Activated CD8-positive, alpha-beta memory T cell treated with anti-CD3 and anti-CD28 coated beads for 24 hours (primary cell): ENCODE measurements around the gene DSCAM.

Experiments used
- DNase-seq: peaks from one replicate; pipeline ENCODE4 v3.0.0-alpha.2; 2020

The DSCAM gene

GRCh38 chr21:40696246-40696645 is 150.7 kb downstream of the DSCAM start:
- DNase-seq, result no peak

DNA sequence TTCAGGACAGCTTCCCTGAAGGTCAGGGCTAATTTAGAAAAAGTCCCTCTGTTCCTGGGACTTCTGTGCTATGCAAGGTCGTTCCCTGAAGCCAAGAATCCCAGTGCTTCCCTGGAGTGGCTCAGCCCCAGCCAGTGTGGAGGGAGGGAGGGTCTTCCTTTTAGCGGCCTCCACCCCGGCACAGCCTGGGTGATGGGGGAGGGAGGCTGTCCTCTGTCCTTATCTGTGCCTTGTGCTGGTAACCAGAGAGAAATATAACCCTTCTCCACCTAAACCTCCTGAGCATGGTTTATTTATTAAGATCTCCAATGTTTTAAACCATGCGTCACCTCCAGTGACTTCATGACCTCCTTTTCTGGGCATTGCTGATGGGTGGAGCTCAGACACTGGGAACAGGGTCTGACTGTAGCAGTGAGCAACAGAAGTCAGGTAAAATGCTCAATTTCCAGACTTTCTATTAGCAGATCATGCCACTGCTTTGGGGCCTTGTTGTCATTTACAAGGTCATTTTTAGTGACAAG is 157.1 kb downstream of the DSCAM start:
- DNase-seq, result no peak

DNA sequence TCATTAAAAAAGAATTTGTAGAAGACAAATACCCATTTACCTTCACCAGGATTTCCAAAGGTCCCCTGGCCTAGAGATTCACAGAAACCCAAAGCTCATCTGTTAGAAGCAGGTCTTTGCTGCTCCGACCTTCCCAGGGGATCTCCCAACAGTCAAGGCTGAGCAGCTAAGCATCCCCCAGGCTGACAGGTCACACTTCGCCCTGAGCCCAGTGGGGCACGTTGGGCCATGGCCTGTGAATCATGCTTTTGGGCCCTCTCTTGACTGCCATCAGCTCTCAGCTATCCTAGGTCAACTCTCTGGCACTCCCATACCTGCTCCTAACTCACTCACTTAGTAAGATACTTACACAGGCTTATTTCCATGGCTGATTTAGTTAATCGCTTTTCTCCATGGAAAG is 157.7 kb downstream of the DSCAM start:
- DNase-seq, result no peak

DNA sequence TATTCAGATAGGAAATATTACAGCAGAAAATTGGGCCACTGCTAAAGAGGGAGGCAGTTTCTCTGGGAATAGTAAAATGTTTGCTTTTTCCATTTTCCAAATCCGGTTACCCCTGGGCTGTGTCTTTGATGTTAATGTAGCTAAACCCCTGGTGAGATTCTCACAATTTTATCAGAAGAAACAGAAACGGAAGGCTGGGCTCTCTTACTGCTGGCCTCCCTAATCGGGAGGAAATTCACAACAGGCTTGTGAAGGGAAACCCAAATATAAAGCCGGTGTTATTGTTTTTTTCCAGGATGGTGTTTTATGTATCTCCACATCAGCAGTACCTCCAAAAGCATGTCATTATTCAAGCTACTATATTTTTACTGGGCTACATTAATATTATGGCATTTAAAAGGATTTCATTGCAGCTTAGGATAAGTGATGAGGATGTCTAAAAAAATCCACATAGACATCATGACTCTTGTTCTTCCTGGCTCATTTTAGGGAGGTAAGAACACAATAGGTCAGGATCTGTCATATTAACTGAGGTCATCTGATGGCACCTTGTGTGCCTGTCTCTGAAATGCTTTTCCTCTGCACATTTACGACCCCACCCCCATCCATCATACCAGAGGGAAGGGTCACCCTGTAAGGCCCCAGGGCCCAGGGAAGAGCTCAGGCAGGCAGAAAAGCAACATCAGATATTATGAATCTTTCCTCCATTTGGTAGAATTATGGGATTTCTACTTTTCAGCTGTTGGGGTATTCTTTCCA is 158.7 kb downstream of the DSCAM start:
- no peak for DNase-seq

- DNase-seq, result no peak
These were observed 159.3 kb downstream of the DSCAM start for GRCh38 chr21:40687625-40688024.

- no peak for DNase-seq
These were observed 160.4 kb downstream of the DSCAM start for GRCh38 chr21:40686526-40686925.

DNA sequence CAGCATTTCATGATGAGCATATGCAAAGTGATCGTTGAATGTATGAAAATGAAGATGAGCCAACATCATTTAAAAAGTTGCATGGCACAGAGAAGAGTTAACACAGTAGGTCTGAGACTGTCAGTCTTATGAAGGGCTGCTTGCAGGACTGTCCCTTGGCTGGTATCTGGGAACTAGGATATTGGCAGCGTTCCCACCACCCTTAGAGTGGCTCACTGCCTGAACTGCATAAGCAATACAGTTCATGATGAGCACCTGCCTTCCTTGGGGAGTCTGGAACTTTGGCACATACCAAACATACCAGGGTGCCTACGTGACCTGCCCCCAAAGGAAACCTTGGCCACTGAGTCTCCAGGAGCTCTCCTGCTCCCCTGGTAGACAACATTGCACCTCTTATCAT is 161.8 kb downstream of the DSCAM start:
- DNase-seq, result no peak

- no peak for DNase-seq
These were observed 162.2 kb downstream of the DSCAM start for GRCh38 chr21:40684726-40685125.

DNA sequence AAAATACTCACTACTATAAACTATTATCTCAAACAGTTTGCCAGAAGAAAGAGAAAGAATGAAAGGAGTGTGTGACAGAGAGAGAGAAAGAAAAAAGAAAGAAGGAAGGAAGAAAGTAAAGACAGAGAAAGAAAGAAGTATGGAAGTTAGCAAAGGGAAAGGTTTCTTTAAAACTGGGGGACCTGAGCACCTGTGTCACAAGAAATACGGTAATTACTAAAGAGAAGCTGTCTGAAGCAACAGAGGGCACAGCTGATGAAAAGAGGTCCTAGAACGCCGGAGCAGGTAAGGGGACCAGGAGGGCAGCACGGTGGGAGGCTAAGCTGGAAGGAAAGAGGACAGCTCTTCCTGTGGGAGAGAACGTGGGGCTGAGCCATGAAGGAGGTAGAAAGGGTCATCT is 163.6 kb downstream of the DSCAM start:
- no peak for DNase-seq

GRCh38 chr21:40681164-40681859 is 165.6 kb downstream of the DSCAM start:
- no peak for DNase-seq

GRCh38 chr21:40680311-40680710 is 166.6 kb downstream of the DSCAM start:
- no peak for DNase-seq

GRCh38 chr21:40678681-40679284 is 168.2 kb downstream of the DSCAM start:
- no peak for DNase-seq

- DNase-seq, result no peak
These were observed 171.9 kb downstream of the DSCAM start for GRCh38 chr21:40675017-40675416.

GRCh38 chr21:40672602-40673001 is 174.4 kb downstream of the DSCAM start:
- no peak for DNase-seq

GRCh38 chr21:40671716-40672115 is 175.2 kb downstream of the DSCAM start:
- no peak for DNase-seq

DNA sequence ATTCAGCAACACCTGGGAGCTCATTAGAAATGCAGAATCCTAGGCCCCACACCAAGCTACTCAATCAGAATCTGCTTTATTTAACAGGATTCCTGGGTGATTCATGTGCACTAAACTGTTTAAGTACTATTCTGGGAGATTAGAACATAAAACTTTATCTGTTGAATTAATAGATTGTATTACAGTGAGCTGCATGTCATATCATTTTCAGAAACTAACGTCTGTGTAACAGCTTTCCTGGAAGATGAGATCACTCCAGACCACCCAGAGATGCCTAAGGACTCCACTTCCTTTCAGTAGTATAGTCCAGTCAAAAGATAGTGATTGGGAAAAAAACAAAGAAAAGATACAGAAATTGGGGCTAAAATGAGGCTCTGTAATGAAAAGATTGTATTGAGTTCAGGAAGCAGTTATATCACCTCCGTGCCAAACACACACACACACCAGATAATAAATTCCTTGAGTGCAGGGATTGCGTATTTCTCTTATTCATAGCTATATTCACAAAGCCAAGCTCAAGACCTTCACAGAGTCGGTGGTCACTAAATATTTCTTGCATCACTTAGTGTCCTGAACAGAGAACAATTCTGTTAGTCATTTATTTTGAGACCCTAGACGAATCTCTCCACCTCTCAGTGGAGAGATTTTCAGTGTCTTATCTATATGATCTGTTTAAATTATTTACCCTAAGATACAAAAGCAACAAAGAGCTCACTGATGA is 178.2 kb downstream of the DSCAM start:
- no peak for DNase-seq

DNA sequence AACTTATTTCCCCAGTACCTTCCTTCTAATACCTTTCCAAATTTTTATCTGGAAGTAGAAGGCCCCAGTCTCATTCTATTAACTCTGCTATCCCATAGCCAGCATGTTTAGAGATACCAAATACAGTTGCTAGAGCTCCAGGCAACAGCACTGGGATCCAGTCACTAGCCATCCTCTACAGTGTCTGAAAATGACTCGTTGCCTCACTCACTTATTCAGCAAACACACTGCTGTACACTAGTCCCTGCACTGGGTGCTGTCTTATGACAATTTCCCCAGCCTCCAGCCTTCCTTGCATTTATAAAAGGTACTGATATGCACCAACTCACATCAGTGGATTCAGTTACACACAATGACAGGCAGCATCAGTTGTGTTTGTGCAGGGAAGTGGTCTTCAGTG is 179.0 kb downstream of the DSCAM start:
- DNase-seq, result no peak

GRCh38 chr21:40662889-40663288 is 184.1 kb downstream of the DSCAM start:
- DNase-seq, result no peak

GRCh38 chr21:40660461-40660860 is 186.5 kb downstream of the DSCAM start:
- DNase-seq, result no peak

GRCh38 chr21:40658311-40658710 is 188.6 kb downstream of the DSCAM start:
- DNase-seq, result no peak

DNA sequence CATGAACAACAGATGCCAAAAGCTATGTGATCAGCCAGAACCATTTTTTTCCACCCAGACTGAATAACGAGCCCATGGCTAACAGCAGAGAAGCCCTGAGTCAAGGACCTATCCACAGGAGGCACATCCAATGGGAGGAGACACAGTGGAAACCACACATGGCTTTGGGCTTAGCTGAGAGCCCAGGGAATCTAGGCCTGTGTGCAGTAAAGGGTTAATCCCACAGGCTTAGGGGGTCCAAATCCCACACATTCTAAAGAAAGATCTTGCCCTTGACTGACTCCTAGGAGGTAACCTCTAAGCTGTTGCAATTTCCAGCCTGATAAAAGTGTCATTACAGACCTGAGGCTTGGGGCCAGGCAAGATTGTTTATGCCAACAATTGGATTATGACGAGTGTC is 194.5 kb downstream of the DSCAM start:
- no peak for DNase-seq

DNA sequence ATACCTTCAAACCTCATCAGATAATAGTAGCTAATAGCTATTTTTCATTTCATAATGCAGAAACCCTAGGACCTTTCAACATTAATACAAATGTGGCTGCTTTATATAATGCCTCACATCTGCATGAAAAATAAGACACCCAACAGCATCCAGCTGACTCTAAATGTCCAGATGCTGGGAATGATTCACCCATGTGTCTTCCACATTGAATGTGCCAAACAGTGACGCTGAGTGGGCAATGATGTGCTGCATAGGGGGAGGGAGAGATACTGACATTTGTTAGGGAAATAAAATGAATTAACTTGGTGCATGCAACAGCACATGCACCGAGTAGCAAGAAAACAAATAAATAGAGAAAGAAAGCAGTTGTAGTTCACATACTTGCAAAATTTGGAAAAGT is 199.3 kb downstream of the DSCAM start:
- DNase-seq, result no peak

DNA sequence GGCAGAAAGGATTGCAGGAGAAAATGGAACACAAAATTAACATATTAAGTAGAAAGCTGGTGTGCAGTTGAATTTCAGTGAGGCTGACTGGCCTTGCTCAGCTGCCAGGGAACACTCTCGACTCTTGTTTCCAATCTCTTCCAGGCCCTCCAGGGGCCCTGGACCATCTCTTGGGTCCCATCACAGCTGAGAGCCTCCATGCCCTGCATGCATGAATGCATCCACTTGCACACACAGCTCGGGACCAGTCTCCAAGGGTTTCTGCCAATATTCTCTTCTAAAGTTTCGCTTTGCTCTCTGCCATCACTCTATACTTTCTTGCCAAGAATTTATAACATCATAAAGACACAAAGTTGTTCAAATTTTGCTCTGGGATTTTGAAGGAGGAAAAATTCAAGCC is 200.3 kb downstream of the DSCAM start:
- no peak for DNase-seq
